HL-60 (cell line): Measurements from ENCODE around the gene ZNF692.

ENCODE experiments used
- GABPA ChIP-seq: IDR thresholded peaks from 2 replicates; pipeline ENCODE4 v1.6.1; 2012; ENCODE audit warnings: low read depth
- POLR2AphosphoS5 ChIP-seq: IDR thresholded peaks from 2 replicates; pipeline ENCODE4 v1.6.1; 2012; ENCODE audit warnings: low read depth
- SPI1 ChIP-seq: IDR thresholded peaks from 2 replicates; pipeline ENCODE4 v1.6.1; 2012; ENCODE audit warnings: low read depth, mild to moderate bottlenecking, borderline replicate concordance
- TF ChIP-seq, protein P1 (sequence below): IDR thresholded peaks from one replicate; pipeline ENCODE4 v1.5.1; 2011; ENCODE audit warnings: low read length, control low read depth, inconsistent platforms; ENCODE audit not compliant: insufficient read depth

DNA sequence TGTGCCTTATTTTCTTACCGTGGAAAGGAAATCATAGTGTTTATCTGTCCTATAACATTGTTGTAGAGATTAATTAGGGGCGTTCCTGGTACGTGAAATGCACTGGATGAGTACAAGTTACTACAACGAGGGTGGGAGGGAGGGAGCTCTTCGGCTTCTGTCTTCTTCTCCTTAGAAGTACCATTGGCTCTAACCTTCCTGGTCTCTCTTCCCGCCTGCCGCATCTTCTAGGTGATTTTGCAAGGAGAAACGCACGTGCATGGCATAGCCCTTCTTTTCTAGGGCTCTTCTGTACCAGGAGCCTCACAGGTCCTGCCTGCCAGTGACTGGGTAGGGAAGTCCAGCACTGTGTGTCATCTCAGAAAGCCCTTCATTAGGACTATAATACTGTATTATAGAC lies 50.0 kb downstream of the ZNF692 start:
- TF ChIP-seq POLR2AphosphoS5 (no peak), GABPA (no peak), SPI1 (no peak)
- TF ChIP-seq, protein P1, sequence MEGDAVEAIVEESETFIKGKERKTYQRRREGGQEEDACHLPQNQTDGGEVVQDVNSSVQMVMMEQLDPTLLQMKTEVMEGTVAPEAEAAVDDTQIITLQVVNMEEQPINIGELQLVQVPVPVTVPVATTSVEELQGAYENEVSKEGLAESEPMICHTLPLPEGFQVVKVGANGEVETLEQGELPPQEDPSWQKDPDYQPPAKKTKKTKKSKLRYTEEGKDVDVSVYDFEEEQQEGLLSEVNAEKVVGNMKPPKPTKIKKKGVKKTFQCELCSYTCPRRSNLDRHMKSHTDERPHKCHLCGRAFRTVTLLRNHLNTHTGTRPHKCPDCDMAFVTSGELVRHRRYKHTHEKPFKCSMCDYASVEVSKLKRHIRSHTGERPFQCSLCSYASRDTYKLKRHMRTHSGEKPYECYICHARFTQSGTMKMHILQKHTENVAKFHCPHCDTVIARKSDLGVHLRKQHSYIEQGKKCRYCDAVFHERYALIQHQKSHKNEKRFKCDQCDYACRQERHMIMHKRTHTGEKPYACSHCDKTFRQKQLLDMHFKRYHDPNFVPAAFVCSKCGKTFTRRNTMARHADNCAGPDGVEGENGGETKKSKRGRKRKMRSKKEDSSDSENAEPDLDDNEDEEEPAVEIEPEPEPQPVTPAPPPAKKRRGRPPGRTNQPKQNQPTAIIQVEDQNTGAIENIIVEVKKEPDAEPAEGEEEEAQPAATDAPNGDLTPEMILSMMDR, result no peak
